DLD1 (cell line): ENCODE results near the gene CAPNS1.
"Not testable (repeated sequence)": the region's sequence is repeated elsewhere in the genome, so short reads cannot be mapped to it uniquely, and the experiment has no call there.

Source experiments
- in situ Hi-C: cut with HindIII; loops from 2 replicates; pipeline ENCODE4 v1.10.0; 2017; ENCODE audit warnings: low sequenced_read_pairs

CAPNS1 gene

DNA sequence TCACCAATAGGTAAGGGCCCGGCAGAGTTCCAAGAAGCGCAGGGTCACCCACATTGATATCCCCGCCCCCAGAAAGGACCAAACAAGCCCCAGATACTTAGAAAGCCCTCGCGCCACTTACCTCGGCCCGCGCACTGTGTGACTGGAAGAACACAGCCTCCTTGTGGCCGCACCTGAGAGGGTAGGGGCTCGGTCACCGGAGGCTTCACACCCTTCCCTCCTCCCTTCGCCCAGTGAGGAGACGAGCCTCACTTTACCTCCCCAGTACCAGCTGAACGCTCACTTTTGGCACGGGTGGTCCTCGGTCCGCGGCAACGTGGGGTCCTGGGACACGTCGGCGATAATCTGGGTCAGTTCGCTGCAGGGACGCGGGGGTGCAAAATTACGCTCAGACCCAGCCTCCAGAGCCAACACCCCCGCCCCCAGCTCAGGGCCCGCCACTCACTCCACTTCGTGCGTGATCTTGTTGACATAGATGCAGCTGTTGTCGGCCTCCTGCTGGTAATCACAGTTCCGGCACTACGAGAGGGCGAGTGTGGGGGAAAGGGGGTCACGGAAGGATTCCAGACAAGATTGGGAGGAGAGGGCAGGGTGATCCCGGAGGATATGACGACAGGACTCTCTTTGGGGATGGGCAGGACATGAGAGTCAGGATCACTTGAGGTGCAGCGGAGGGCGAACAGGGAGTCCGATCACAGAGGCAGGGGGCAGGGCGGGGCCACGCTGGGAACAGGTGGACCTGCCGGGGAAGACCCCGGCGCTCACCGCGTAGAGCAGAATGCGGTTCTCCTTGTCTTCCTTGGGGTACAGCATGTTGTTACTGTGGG lies 25.8 kb upstream of the CAPNS1 start:
- in situ Hi-C loops: no loop called here

DNA sequence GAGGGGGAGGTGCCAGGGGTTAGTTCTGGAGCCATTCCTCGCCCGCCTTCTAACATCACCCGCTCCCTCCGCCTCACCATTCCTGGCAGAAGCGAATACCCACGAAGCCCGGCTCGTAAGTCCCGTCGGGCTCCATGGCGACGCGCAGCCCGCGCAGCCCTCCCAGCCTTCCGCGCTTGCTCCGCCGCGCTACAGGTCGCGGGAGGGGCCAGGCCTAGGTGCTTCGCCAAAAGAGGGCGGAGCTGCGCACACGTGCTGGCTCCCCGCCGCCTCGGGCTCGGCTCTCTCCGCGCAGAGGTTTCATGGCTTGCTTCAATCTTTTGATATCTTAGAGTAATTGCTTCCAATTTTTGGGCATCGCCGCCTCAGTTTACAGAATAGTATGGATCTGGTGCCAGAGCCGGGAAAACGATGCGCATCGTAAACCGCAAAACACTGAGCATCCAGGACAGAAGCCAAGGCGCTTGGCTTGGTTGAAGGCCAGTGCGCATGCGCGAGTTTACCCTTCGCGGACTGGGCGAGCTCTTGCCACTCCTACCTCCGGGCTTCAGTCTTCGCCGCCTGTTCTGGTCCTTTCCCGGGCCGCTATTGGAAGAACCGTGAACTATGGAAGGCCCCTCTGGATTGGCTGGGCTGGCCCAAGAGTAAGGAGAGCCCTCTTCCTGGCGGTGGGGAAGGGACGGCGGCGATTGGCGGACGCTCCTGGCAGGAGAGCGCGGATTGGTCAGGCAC lies 25.0 kb upstream of the CAPNS1 start, which contains the start of gene POLR2I:
POLR2I (minus strand) TSS at position 155 of the 732 bp plus-strand sequence; CDS start at position 136, 19 bp downstream.
- in situ Hi-C loops: no loop called here

DNA sequence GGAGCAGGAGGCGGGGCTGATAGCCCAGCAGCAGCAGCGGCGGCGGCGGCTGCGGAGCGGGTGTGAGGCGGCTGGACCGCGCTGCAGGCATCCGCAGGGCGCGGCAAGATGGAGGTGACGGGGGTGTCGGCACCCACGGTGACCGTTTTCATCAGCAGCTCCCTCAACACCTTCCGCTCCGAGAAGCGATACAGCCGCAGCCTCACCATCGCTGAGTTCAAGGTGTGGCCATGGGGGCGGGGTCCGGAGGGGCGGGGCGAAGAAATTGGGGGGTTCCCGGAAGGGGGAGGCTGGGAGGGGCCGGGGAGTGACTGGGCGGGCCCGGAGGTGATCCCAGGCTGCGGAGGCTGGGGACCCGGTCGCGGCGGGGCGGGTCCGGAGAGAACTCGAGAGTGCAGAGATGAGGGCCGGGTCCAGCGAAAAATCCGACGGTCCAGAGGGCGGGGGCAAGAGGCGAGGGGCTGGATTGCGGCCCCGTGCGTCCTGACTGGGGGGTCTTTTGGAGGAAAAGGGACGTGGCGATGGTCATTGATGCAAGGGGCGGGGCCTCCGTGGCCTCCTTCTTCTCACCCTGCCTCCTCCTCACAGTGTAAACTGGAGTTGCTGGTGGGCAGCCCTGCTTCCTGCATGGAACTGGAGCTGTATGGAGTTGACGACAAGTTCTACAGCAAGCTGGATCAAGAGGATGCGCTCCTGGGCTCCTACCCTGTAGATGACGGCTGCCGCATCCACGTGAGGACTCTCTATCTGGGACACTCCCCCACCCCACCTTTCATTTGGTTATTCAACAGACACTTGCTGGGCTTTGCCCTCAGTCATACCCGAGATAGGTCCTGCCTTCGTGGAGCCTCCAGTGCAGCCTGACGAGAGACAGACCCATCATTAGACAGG lies 24.2 kb upstream of the CAPNS1 start, which contains the start of gene TBCB:
TBCB (plus strand) TSS at position 16 of the 891 bp plus-strand sequence; CDS start at position 109, 93 bp downstream.
- in situ Hi-C loops: no loop called here

DNA sequence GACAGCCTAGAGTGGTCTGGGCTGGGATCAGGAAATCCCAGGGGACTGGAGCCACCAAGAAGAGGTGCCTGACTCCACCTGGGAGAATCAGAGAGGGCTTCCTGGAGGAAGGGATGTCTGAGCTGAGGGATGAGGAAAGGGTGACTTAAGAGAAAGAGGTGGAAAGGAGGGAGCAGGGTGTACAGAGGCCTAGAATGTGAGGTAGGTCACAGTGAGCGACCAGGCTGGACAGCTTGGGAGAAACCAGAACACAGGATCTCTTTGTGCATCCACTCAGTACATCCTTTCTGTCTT lies 23.6 kb upstream of the CAPNS1 start:
- in situ Hi-C loops: no loop called here

DNA sequence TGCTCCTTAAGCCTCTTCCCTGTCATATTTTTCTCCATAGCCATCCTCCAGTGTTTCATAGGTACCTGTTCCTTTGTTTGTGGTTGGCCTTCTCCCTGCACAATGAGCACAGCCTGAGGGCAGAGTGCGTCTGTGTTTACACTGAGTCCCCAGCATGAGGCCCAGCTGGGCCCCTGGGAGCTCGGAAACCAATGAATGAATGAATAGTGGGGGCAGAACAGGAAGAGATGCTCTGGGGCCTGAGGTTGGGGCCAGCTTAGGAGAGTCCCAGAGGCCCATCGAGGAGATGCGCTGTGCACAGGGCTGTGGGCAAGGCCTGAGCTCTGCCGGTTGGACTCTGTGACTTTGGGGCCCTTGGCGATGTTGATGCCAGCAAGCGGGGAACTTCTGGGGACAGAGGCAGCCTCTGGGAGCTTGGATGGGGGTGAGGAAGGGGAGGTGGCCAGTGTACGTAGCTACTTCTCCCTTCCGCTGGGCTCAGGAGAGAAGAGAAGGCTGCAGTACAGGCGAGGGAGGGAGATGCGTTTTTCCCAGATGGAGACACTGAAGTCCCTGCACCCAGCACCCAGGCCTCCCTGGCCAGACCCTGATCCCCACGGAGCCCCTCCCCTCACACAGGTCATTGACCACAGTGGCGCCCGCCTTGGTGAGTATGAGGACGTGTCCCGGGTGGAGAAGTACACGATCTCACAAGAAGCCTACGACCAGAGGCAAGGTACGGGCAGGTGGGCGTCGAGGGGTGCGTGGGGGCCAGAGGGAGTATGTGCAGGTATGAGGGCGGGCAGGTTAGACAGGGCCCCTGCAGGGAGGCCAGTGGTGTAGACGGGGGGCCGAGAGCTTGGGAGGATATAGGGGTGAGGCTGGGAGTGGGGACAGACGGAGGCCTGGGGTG lies 19.5 kb upstream of the CAPNS1 start:
- in situ Hi-C loops: no loop called here

DNA sequence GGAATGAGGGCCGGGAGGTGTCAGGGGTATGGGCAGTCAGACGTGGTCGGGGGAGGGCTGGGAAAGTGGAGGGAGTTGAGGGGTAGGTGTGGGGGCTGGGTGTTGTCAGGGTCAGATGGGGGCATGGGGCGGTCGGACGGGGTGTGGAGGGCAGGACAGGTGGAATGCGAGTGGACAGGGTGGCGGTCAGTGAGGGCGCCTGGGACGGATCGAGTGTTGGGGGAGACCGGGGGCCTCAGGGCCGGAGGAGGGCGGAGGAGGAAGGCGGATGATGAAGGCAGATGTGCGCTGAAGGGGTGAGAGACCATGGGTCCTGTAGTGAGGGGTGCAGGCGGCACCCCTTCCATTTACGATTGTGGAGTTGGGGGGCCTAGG lies 18.9 kb upstream of the CAPNS1 start:
- in situ Hi-C loops: no loop called here

DNA sequence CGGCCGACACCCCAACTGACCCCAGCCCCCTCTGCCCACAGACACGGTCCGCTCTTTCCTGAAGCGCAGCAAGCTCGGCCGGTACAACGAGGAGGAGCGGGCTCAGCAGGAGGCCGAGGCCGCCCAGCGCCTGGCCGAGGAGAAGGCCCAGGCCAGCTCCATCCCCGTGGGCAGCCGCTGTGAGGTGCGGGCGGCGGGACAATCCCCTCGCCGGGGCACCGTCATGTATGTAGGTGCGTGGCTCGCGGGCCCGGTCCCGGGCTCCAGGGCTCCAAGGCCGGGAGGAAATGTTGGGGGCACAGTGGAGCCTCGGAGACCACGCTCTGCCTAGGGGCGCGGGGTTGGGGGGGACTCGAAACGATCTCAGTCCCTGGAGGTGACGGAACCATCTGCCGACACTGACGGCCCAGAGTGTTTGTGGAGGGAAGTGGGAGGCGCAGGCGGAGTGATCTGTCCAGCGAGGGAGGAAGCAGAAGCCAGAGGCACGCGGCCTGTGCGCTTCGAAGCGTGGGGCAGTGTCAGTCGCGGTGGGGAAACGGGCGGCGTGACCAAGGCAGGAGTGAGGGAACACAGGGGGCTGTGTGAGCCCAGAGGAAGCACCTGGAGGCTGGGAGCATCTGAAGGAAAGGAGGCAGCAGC lies 18.3 kb upstream of the CAPNS1 start:
- in situ Hi-C loops: no loop called here

DNA sequence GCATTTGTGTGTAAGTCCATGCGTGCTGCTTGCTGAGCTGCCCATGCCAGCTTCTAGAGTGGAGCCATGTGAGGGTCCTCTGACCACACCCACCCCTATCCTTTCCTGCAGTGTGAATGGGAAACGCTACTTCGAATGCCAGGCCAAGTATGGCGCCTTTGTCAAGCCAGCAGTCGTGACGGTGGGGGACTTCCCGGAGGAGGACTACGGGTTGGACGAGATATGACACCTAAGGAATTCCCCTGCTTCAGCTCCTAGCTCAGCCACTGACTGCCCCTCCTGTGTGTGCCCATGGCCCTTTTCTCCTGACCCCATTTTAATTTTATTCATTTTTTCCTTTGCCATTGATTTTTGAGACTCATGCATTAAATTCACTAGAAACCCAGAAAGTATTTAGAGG lies 14.3 kb upstream of the CAPNS1 start:
- in situ Hi-C loops: no loop called here

DNA sequence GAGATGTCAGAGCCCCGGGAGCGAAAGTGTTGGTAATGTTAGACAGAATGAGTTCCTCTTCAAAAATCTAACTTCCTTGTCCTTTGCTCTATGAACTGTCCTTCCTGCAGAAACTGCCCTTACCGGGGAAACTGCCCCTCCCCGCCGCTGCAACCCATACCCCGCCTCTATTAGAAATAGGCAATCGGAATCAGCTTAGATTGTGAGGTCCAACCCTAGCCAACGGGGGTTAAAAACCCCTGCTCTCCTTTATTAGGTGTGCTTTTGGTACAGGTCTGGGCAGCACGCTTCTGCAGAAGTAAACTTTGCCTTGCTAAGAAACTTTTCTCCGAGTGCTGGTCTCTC lies 11.5 kb upstream of the CAPNS1 start:
- in situ Hi-C loops: no loop called here

DNA sequence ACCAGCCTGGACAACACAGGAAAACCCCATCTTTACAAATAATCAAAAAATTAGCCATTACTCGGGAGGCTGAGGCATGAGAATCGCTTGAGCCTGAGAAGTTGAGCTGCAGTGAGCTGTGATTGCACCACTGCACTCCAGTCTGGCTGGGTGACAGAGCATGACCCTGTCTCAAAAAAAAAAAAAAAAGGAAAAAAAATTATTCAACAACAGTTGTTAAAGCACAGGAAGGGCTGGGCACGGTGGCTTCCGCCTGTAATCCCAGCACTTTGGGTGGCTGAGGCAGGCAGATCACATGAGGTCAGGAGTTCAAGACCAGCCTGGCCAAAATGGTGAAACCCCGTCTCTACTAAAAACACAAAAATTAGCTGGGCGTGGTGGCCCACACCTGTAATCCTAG lies 8.6 kb upstream of the CAPNS1 start:
- in situ Hi-C loops: not testable (repeated sequence)

DNA sequence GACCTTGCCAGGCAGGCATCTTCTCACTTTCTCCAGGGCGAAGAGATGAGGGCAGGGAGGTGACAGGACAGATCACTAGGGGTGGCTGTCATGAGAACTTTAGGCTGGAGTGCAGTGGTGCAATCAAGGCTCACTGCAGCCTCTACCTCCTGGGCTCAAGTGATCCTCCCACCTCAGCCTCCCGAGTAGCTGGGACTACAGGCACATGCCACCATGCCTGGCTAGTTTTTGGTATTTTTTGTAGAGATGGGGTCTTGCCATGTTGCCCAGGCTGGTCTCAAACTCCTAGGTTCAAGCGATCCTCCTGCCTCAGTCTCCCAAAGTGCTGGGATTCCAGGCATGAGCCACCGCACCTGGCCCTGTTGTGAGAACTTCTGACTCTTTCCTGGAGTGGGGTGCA lies 5.0 kb upstream of the CAPNS1 start:
- in situ Hi-C loops: not testable (repeated sequence)

DNA sequence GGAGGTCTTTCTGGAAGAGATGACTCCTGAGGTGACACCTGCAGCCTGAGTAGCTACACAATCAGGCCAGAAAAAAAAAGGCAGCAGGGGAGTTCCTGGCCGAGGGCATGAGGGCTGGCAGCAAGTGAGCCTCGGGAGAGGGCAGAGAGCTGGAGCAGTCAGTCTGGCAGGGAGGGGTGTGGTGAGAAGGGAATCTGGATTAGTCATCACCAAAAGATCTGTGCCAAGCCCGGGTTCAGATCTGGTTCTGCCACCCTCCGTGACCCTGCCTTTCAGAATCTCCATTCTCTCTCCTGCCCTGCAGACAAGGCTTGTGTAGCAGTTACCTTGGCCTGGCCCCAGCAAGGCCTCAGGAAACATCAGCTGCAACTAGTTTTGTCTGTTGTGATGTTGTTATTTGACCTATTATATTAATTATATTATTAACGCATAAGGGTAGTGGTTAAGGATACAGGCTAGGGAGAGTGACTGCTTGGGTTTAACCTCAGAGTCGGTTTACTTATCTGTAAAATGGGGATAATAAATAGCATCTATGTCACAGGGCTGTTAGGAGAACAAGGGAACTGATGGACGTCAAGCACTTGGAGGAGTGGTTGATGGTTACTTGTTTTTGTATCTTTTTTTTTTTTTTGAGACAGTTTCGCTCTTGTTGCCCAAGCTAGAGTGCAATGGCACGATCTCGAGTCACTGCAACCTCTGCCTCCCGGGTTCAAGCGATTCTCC lies 2.7 kb upstream of the CAPNS1 start:
- in situ Hi-C loops: no loop called here

DNA sequence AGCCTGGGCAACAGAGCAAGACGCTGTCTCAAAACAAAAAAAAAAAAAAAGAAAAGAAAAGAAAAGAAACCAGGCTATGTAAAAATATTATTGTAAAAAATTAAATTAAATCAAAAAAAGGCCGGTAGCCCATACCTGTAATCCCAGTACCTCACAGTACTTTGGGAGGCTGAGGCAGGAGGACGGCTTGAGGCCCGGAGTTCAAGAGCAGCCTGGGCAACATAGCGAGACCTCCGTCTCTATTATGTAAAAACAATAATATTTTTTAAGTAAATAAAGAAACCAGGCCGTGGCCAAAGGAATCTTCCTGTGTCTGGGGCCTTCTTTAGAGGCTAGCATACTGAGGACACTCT lies 770 bp upstream of the CAPNS1 start:
- in situ Hi-C loops: no loop called here

DNA sequence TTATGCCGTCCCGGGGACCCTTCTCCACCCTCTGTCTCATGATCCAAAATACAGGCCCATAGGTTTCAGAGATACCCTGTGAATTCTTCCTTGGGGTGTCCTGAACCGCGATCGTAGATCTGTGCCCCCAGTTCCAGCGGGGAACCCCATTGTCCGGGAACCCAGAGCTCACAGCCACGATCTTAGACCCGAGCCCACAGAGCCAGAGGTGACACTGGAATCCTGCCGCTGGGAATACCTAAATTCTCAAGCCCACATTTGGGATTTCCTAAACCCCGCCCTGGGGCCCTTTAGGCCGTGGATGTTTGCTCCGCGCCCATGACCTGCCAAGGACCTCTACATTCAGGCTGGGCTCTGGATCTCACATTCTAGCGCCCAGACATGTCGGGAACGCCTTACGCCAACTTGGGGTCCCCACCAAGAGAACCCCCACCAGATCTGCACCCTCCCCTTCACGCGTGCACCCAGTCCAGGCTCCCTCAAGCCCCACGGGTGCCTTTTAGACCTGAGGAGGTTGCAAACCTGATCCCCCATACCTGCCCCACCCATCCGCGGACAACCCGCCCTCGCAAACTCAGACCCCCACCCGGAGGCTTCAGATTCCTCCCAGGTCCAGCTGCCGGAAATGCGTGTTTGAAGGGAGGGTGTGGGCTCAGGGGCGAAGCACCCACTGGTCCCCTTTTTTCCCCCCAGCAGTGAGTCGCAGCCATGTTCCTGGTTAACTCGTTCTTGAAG lies 605 bp downstream of the CAPNS1 start:
- in situ Hi-C loops: no loop called here

DNA sequence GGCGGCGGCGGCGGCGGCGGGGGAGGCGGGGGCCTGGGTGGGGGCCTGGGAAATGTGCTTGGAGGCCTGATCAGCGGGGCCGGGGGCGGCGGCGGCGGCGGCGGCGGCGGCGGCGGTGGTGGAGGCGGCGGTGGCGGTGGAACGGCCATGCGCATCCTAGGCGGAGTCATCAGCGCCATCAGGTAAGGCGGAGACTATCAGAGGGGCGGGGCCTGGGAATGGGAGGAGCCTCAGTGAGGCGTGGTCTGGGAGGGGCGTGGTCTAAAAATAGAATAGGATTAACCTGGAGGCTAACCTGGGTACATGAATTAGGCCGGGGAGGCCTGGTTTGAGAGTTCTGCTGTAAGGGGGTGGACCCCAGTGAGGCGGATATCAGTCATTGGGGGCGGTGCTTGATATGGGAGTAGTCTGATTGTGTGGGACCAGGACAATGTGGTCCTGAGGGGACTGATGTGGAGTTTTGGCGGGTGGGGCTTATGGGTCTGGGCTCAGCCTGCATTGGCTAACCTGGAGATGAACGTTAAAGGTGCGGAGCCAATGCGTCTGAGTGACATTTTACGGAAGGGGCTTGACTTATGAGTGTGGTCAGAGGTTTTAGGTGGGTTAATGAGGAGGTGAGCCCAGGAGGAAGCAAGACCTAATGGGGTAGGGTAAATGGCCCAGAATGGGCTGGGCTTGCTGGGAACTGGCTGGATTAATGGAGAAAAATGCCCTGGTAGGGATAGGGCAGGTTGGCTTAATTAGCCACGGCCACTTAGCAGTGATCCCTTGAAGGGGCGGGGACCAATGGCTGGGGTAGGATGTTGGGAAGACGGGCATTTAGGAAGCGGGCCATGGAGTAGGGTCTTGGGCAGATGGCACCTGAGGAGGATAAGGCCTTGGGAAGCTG lies 1.4 kb downstream of the CAPNS1 start:
- in situ Hi-C loops: no loop called here

DNA sequence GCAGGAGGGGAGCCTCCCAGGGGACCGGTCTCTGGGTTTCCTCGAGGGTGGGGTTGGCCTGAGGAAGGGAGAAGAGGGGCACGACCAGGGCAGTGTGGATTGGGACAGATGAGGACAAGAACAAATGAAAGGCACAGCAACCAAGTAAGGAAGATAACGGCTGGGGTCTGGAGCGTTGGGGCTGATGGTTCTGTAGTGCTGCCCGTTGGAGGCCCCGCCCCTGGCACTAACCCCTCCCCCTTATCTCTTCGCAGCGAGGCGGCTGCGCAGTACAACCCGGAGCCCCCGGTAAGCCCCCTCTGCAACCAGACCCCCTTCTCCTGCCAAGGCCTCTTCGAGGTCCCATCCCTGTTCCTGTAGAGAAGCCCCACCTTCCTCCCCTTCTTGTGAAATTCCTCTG lies 2.2 kb downstream of the CAPNS1 start:
- in situ Hi-C loops: no loop called here

DNA sequence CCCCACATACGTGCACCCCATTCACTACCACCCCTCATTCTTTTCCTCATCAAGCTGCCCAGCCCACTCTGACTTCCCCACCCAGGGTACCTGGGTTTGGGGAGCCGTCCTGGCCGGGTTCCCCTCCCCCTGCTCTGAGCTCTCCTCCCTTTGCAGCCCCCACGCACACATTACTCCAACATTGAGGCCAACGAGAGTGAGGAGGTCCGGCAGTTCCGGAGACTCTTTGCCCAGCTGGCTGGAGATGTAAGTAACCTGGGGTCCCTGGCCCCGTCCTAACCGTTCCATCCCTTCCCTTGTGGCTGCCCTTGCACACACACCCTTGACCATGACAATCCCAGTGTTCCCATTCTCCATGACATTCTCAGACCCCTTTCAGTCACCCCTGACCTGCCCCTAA lies 2.6 kb downstream of the CAPNS1 start:
- in situ Hi-C loops: no loop called here

DNA sequence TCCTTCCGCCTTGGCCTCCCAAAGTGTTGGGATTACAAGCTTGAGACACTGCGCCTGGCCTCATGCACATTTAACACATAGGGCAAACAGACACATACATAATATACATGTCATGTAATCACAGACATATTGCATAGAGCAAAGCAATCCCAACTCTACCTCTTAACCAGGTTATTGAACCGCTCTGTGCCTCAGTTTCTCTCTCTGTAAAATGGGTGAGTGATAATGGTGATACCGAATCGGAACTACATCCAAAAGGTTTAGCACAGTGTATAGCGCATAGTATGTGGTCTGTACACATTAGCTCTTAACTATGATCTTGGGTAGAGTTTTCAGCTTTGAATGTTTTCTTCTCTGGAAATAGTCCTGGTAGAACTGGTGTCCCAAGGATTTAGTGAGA lies 4.8 kb downstream of the CAPNS1 start:
- in situ Hi-C loops: no loop called here
